ENCODE measurements around the gene CTNNBIP1. TPM values are rescaled to one million over a fixed set of nuclear protein-coding genes. Genes with fewer than 3 reads are reported as not detected.

The CTNNBIP1 gene
- total RNA-seq, 1 experiment from 2014 or later, result 58.9 TPM

- Histone ChIP-seq H3K4me1 (replicated peaks; ENCODE audit: insufficient read depth) (peaks cover 4% of the 10 kb centered on the region), H4K20me1 (ENCODE audit: insufficient read depth) (no peaks in the 10 kb centered on the region; the same call in 1 of the 2 replicates), H3K9me2 (ENCODE audit: insufficient read depth) (no peaks in the 10 kb centered on the region), H2AFZ (no peak overlapping the region), H3K27me3 (ENCODE audit: insufficient read depth, low read depth) (no peaks in the 10 kb centered on the region), H3K9me3 (ENCODE audit: insufficient read depth, low read depth) (no peaks in the 10 kb centered on the region), H3K79me2 (ENCODE audit: low read depth) (peaks cover 66% of the 10 kb centered on the region), H3F3A (ENCODE audit: insufficient read depth, low read depth) (peaks cover 3% of the 10 kb centered on the region; the same call in 1 of the 2 replicates), H3K27ac (no peak overlapping the region), H3K4me2 (no peak overlapping the region), H3K36me3 (ENCODE audit: low read depth) (no peaks in the 10 kb centered on the region), H3K4me3 (no peak overlapping the region)
- no peak for DNase-seq
- no peak for TF ChIP-seq EZH2 (IDR thresholded peaks at IDR 0.05; ENCODE audit: low read depth)
- TF ChIP-seq CTCF (conservative IDR thresholded peaks at IDR 0.05), result no peak
- ChIA-PET CTCF (no interaction called here), POLR2A (ENCODE audit: unreplicated experiment) (no interaction called here)
- no TSS peak for BruUV-seq (replicated peaks)
- intact Hi-C loops (cut with micrococcal nuclease; ENCODE audit: unreplicated experiment), result no loop called here
These were observed 93.9 kb downstream of the CTNNBIP1 start for GRCh38 chr1:9816199-9816598.

- BruUV-seq (replicated peaks), result no TSS peak
- H3K27me3 ChIP-seq (ENCODE audit: insufficient read depth, low read depth), result no peaks in the 10 kb centered on the region
- no peak overlapping the region for H3K27ac ChIP-seq
- no peak overlapping the region for H2AFZ ChIP-seq
- intact Hi-C loops (cut with micrococcal nuclease; ENCODE audit: unreplicated experiment), result no loop called here
- H3K4me2 ChIP-seq, result no peak overlapping the region
- CTCF ChIA-PET, result no interaction called here
- H3K9me3 ChIP-seq (ENCODE audit: insufficient read depth, low read depth), result no peaks in the 10 kb centered on the region
- no peaks in the 10 kb centered on the region for H3K36me3 ChIP-seq (ENCODE audit: low read depth)
- no peaks in the 10 kb centered on the region for H3K9me2 ChIP-seq (ENCODE audit: insufficient read depth)
- peaks cover 64% of the 10 kb centered on the region for H3K79me2 ChIP-seq (ENCODE audit: low read depth)
- TF ChIP-seq CTCF (conservative IDR thresholded peaks at IDR 0.05) (no peak), EZH2 (IDR thresholded peaks at IDR 0.05; ENCODE audit: low read depth) (no peak)
- DNase-seq, result no peak
- 0 out of 2 replicates have a peak, but pooled peaks cover 3% of the 10 kb centered on the region for H4K20me1 ChIP-seq (ENCODE audit: insufficient read depth)
- H3K4me3 ChIP-seq, result no peak overlapping the region
- POLR2A ChIA-PET (ENCODE audit: unreplicated experiment), result no interaction called here
- H3F3A ChIP-seq (ENCODE audit: insufficient read depth, low read depth), result peaks cover 3% of the 10 kb centered on the region; the same call in 1 of the 2 replicates
- no peaks in the 10 kb centered on the region for H3K4me1 ChIP-seq (replicated peaks; ENCODE audit: insufficient read depth)
These were observed 94.9 kb downstream of the CTNNBIP1 start for GRCh38 chr1:9815150-9815549.

- no peak for DNase-seq
- Histone ChIP-seq H3K9me3 (ENCODE audit: insufficient read depth, low read depth) (no peaks in the 10 kb centered on the region), H3F3A (ENCODE audit: insufficient read depth, low read depth) (peaks cover 3% of the 10 kb centered on the region; the same call in 1 of the 2 replicates), H3K27ac (no peak overlapping the region), H3K79me2 (ENCODE audit: low read depth) (peaks cover 59% of the 10 kb centered on the region), H3K4me1 (replicated peaks; ENCODE audit: insufficient read depth) (no peaks in the 10 kb centered on the region), H3K9me2 (ENCODE audit: insufficient read depth) (no peaks in the 10 kb centered on the region), H3K4me2 (no peak overlapping the region), H2AFZ (no peak overlapping the region), H3K27me3 (ENCODE audit: insufficient read depth, low read depth) (no peaks in the 10 kb centered on the region), H3K36me3 (ENCODE audit: low read depth) (no peaks in the 10 kb centered on the region), H4K20me1 (ENCODE audit: insufficient read depth) (0 out of 2 replicates have a peak, but pooled peaks cover 3% of the 10 kb centered on the region), H3K4me3 (no peak overlapping the region)
- POLR2A ChIA-PET (ENCODE audit: unreplicated experiment), result no interaction called here
- CTCF ChIA-PET, result interaction anchor here (0.7 kb wide), 1 partner anchor 23 kb away, joined by 6 read pairs; no protein-coding TSS in a partner anchor
- intact Hi-C loops (cut with micrococcal nuclease; ENCODE audit: unreplicated experiment), result no loop called here
- TF ChIP-seq EZH2 (IDR thresholded peaks at IDR 0.05; ENCODE audit: low read depth), result no peak
- TF ChIP-seq CTCF (conservative IDR thresholded peaks at IDR 0.05), result no peak
- BruUV-seq (replicated peaks), result no TSS peak
These were observed 95.5 kb downstream of the CTNNBIP1 start for GRCh38 chr1:9814619-9815018.

Data from PC-9 (cell line).